Adrenal gland (tissue), 5 donors: ENCODE data around the gene CLSTN3.

Source experiments
- CTCF ChIP-seq, 6 experiments: fragments of 450-650 bp in 4 of 6; fragments of 200-600 bp in 2 of 6; sonication (generic) in 1 of 6; IDR thresholded peaks; 1 replicate in 5 of 6; 2 replicates in 1 of 6; pipeline versions ENCODE4 v1.5.1 to v1.8.0; 2016 to 2021; ENCODE audit warnings: antibody characterized with exemption in 6 of 6, mild to moderate bottlenecking in 2 of 6, moderate library complexity in 1 of 6
- POLR2A ChIP-seq, 2 donors: fragments of 450-650 bp; IDR thresholded peaks; one replicate each; pipeline ENCODE4 v1.6.1; 2017; ENCODE audit warnings: antibody characterized with exemption in 2 of 2, mild to moderate bottlenecking in 2 of 2, moderate library complexity in 1 of 2
- donor health status: DM: no; HTN: no; CAD: no.

GRCh38 chr12:7203109-7203508, 72.9 kb downstream of the CLSTN3 start:
- TF ChIP-seq CTCF (IDR thresholded peaks at IDR 0.05) = no peak
- TF ChIP-seq POLR2A (IDR thresholded peaks at IDR 0.05) = no peak
